Effector CD4-positive, alpha-beta T cell (primary cell): ENCODE data around the gene PIRT.

Experiments used
- DNase-seq: peaks from one replicate; pipeline ENCODE4 v3.0.0-alpha.2; 2020

PIRT gene

GRCh38 chr17:10787306-10788045, 50.4 kb downstream of the PIRT start:
- DNase-seq: no peak

- no peak for DNase-seq
These were observed 52.6 kb downstream of the PIRT start for GRCh38 chr17:10785295-10785694.

GRCh38 chr17:10779609-10780008, 58.3 kb downstream of the PIRT start:
- DNase-seq: no peak

- no peak for DNase-seq
These were observed 60.0 kb downstream of the PIRT start for GRCh38 chr17:10777890-10778289.

GRCh38 chr17:10777131-10777807, 60.6 kb downstream of the PIRT start:
- DNase-seq: no peak

- no peak for DNase-seq
These were observed 61.5 kb downstream of the PIRT start for GRCh38 chr17:10776381-10776780.

- no peak for DNase-seq
These were observed 62.0 kb downstream of the PIRT start for GRCh38 chr17:10775740-10776356.

GRCh38 chr17:10775058-10775457, 62.8 kb downstream of the PIRT start:
- no peak for DNase-seq

GRCh38 chr17:10773391-10773790, 64.5 kb downstream of the PIRT start:
- DNase-seq: no peak
